IPS-20b (cell line): ENCODE measurements around the gene AGAP5.
A peak's percentile ranks its signal among the peaks of the same experiment; 100 is the strongest.
"Not testable (repeated sequence)": the region's sequence is repeated elsewhere in the genome, so short reads cannot be mapped to it uniquely, and the experiment has no call there.

Source experiments
- H3K27ac ChIP-seq: one replicate; pipeline ENCODE4 v1.5.1; 2013; ENCODE audit warnings: low read length
- H3K27me3 ChIP-seq: 2 replicates; pipeline ENCODE4 v1.6.1; 2013; ENCODE audit warnings: mild to moderate bottlenecking, low read length, inconsistent platforms; ENCODE audit not compliant: insufficient read depth
- H3K36me3 ChIP-seq: 2 replicates; pipeline ENCODE4 v1.6.1; 2013; ENCODE audit warnings: low read depth, mild to moderate bottlenecking, inconsistent platforms, low read length, moderate library complexity; ENCODE audit not compliant: insufficient read depth
- H3K4me1 ChIP-seq: 2 replicates; pipeline ENCODE4 v1.6.1; 2013; ENCODE audit warnings: mild to moderate bottlenecking, control low read depth, inconsistent platforms, low read length, moderate library complexity; ENCODE audit not compliant: insufficient read depth
- H3K4me3 ChIP-seq: 2 replicates; pipeline ENCODE4 v1.5.1; 2013; ENCODE audit warnings: mild to moderate bottlenecking, low read length, inconsistent platforms
- H3K9ac ChIP-seq: 2 replicates; pipeline ENCODE4 v1.6.1; 2013; ENCODE audit warnings: low read depth, mild to moderate bottlenecking, inconsistent platforms, low read length, moderate library complexity
- H3K9me3 ChIP-seq: 2 replicates; pipeline ENCODE4 v1.6.1; 2013; ENCODE audit warnings: mild to moderate bottlenecking, low read depth, low read length, inconsistent platforms; ENCODE audit not compliant: insufficient read depth

The AGAP5 gene

GRCh38 chr10:73732426-73732825, 34.5 kb upstream of the AGAP5 start:
- Histone ChIP-seq H3K27ac (no peak overlapping the region), H3K9me3 (no peaks in the 10 kb centered on the region), H3K4me3 (no peak overlapping the region), H3K27me3 (no peaks in the 10 kb centered on the region), H3K36me3 (peaks cover 6% of the 10 kb centered on the region), H3K9ac (no peak overlapping the region), H3K4me1 (no peaks in the 10 kb centered on the region)

- H3K9ac ChIP-seq, result no peak overlapping the region
- H3K27me3 ChIP-seq, result no peaks in the 10 kb centered on the region
- H3K4me1 ChIP-seq, result no peaks in the 10 kb centered on the region
- H3K4me3 ChIP-seq, result peak overlapping the region; percentile 85; the same call in 1 of the 2 replicates
- peaks cover 11% of the 10 kb centered on the region for H3K36me3 ChIP-seq
- no peak overlapping the region for H3K27ac ChIP-seq
- no peaks in the 10 kb centered on the region for H3K9me3 ChIP-seq
Measured at GRCh38 chr10:73731588-73732375, 33.9 kb upstream of the AGAP5 start.

GRCh38 chr10:73730153-73730906, 32.4 kb upstream of the AGAP5 start:
- Histone ChIP-seq H3K4me3 (peak overlapping the region; percentile 85), H3K27ac (peak overlapping the region; percentile 35), H3K4me1 (no peaks in the 10 kb centered on the region), H3K27me3 (no peaks in the 10 kb centered on the region), H3K9me3 (no peaks in the 10 kb centered on the region), H3K9ac (peak overlapping the region; percentile 86), H3K36me3 (peaks cover 25% of the 10 kb centered on the region)

GRCh38 chr10:73729781-73730152, 31.9 kb upstream of the AGAP5 start:
- H3K4me3 ChIP-seq, result peak overlapping the region; percentile 85
- H3K27ac ChIP-seq, result not testable (repeated sequence)

GRCh38 chr10:73723516-73723915, 25.6 kb upstream of the AGAP5 start:
- H3K36me3 ChIP-seq, result peaks cover 70% of the 10 kb centered on the region

More at GRCh38 chr10:73729781-73730152, 31.9 kb upstream of the AGAP5 start:
- H3K9ac ChIP-seq, result peak overlapping the region; percentile 86; the same call in 1 of the 2 replicates
- peaks cover 27% of the 10 kb centered on the region for H3K36me3 ChIP-seq
- H3K4me1 ChIP-seq, H3K9me3 ChIP-seq, H3K27me3 ChIP-seq: not testable (repeated sequence)

GRCh38 chr10:73720561-73720960, 22.7 kb upstream of the AGAP5 start:
- H3K27ac ChIP-seq, H3K4me3 ChIP-seq, H3K9me3 ChIP-seq, H3K27me3 ChIP-seq, H3K9ac ChIP-seq, H3K4me1 ChIP-seq: not testable (repeated sequence)
- H3K36me3 ChIP-seq, result peaks cover 76% of the 10 kb centered on the region

More at GRCh38 chr10:73723516-73723915, 25.6 kb upstream of the AGAP5 start:
- no peak overlapping the region for H3K9ac ChIP-seq
- H3K9me3 ChIP-seq, result no peaks in the 10 kb centered on the region
- no peak overlapping the region for H3K27ac ChIP-seq
- H3K4me3 ChIP-seq, result no peak overlapping the region
- no peaks in the 10 kb centered on the region for H3K27me3 ChIP-seq
- no peaks in the 10 kb centered on the region for H3K4me1 ChIP-seq

GRCh38 chr10:73717556-73717955, 19.6 kb upstream of the AGAP5 start:
- Histone ChIP-seq H3K9ac (no peak overlapping the region), H3K36me3 (peaks cover 62% of the 10 kb centered on the region), H3K27ac (no peak overlapping the region), H3K4me1 (no peaks in the 10 kb centered on the region), H3K4me3 (no peak overlapping the region), H3K9me3 (no peaks in the 10 kb centered on the region), H3K27me3 (no peaks in the 10 kb centered on the region)

GRCh38 chr10:73716251-73716650, 18.3 kb upstream of the AGAP5 start:
- no peak overlapping the region for H3K4me3 ChIP-seq
- H3K9me3 ChIP-seq, result no peaks in the 10 kb centered on the region
- no peak overlapping the region for H3K27ac ChIP-seq
- H3K27me3 ChIP-seq, result no peaks in the 10 kb centered on the region
- no peaks in the 10 kb centered on the region for H3K4me1 ChIP-seq
- peaks cover 54% of the 10 kb centered on the region for H3K36me3 ChIP-seq
- no peak overlapping the region for H3K9ac ChIP-seq

- not testable (repeated sequence) for H3K4me3 ChIP-seq, H3K4me1 ChIP-seq, H3K9me3 ChIP-seq, H3K27ac ChIP-seq, H3K27me3 ChIP-seq, H3K9ac ChIP-seq
- peaks cover 46% of the 10 kb centered on the region for H3K36me3 ChIP-seq
Measured at GRCh38 chr10:73715179-73716156, 17.6 kb upstream of the AGAP5 start.

- H3K9me3 ChIP-seq, H3K27ac ChIP-seq: not testable (repeated sequence)
Measured at GRCh38 chr10:73714483-73714882, 16.6 kb upstream of the AGAP5 start.

GRCh38 chr10:73713912-73714311, 16.0 kb upstream of the AGAP5 start:
- not testable (repeated sequence) for H3K9me3 ChIP-seq, H3K27me3 ChIP-seq, H3K27ac ChIP-seq, H3K4me3 ChIP-seq, H3K4me1 ChIP-seq, H3K9ac ChIP-seq
- peaks cover 33% of the 10 kb centered on the region for H3K36me3 ChIP-seq

More at GRCh38 chr10:73714483-73714882, 16.6 kb upstream of the AGAP5 start:
- H3K4me3 ChIP-seq, H3K27me3 ChIP-seq, H3K4me1 ChIP-seq, H3K9ac ChIP-seq: not testable (repeated sequence)
- peaks cover 38% of the 10 kb centered on the region for H3K36me3 ChIP-seq
